Measurements from ENCODE around the gene ARHGAP6.
"Not testable (repeated sequence)": the region's sequence is repeated elsewhere in the genome, so short reads cannot be mapped to it uniquely, and the experiment has no call there.

The ARHGAP6 gene

DNA sequence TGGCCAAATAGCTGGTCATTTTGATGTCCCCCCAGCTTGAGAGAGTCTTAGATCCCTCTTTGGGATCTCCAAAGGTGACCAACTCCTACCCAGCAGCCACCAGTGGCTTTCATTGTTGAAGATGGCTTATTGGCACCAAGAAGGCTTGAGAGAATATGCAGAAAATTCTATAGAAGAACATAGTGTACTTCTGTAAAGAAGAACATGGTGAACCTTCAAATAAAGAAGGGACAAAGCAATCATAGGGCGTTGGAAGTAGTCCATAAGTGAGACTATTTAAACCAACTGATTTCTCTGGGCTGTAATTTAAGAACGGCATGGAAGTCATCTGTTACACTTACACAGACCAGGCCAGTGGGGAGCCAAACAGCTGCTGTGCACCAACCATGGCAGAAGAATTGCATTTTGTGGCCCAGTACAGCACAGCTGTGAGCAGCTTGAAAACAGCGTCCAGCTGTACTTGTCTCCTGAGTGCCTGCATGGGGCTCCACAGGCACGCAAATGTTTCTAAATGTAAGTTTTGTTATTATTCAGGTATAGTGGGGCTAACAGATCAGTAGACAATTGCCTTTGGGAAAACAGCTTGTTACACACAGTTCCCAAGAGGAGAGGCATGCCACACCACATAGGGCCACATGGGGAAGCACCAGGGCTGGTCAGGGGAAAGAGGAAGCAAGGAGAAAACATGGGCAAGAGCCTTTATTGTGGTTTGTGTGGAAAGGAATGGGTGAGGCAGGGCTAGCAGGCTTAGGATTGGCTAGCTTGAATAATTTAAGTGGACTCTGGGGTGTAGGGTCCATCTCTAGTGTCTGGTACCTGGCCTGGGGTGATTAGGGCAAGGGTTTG, 125.0 kb downstream of the ARHGAP6 start:
- Mint-ChIP-seq H3K36me3 (ENCODE audit: low read depth) (no peaks in the 10 kb centered on the region), H3K9me3 (no peaks in the 10 kb centered on the region), H3K4me1 (ENCODE audit: low read depth) (no peaks in the 10 kb centered on the region), H3K27ac (no peak overlapping the region), H3K4me3 (no peak overlapping the region), H3K27me3 (no peaks in the 10 kb centered on the region)
- intact Hi-C loops (cut with micrococcal nuclease), result no loop called here

DNA sequence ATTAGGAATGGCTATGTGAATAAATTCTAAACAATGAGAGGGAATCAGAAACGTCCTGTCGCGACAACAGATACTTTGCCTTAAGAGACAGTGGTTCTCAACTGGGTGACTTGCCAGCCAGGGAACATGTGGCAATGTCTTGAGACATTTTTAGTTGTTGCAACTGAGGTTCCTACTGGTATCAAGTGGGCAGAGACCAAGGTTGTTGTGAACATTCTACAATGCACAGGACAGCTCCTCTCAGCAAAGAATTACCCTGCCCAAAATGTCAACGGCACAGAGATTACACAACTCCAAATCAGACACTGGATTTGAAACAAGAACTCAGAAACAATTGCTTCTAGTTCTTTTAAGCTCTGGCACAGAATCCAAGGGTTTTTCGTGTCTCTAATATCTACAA, 128.6 kb downstream of the ARHGAP6 start:
- H3K27ac Mint-ChIP-seq, result no peak overlapping the region
- no peaks in the 10 kb centered on the region for H3K4me1 Mint-ChIP-seq (ENCODE audit: low read depth)
- H3K27me3 Mint-ChIP-seq, result peaks cover 2% of the 10 kb centered on the region
- no peak overlapping the region for H3K4me3 Mint-ChIP-seq
- no peaks in the 10 kb centered on the region for H3K9me3 Mint-ChIP-seq
- intact Hi-C loops (cut with micrococcal nuclease), result loop anchor here (10.0 kb wide), 1 partner anchor 368 kb away; no protein-coding TSS in a partner anchor
- no peaks in the 10 kb centered on the region for H3K36me3 Mint-ChIP-seq (ENCODE audit: low read depth)

DNA sequence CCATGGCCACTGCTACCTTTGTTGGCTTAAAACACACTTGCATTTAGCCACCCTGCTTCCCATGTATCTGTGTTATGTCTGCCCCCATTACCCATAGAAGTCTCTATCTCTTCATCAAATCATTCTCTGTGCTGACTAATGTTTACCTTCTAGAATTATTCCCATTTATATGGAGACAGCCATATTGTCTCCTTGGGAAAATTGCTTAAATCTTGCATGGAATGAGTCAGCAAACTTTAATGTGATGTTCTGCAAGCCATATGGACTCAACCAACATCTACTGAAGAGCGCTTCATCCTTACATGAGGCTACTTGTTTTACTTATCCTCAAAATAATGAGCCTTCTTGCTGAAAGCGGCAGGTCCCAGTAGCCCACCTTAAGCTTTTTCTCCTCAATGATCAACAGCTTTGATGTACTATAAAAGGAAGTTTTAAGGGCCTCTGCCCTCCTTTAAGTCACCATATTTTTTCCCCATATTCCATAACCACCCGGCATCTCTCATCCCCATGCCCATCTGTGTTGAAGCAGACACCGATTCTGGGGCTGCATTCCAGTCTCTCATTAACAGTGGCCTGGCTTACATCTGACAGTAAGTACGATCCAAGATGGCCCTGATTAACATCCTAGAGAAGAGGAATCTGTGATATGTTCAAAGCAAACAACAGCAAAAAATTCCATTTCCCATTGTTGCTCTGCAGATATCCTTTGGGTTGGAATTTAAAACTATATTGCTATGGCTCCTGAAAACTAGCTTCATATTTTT, 130.4 kb downstream of the ARHGAP6 start:
- H3K4me3 Mint-ChIP-seq, result no peak overlapping the region
- no peaks in the 10 kb centered on the region for H3K9me3 Mint-ChIP-seq
- intact Hi-C loops (cut with micrococcal nuclease), result loop anchor here (10.0 kb wide), 1 partner anchor 369 kb away; no protein-coding TSS in a partner anchor
- H3K27ac Mint-ChIP-seq, result no peak overlapping the region
- no peaks in the 10 kb centered on the region for H3K4me1 Mint-ChIP-seq (ENCODE audit: low read depth)
- H3K27me3 Mint-ChIP-seq, result peaks cover 2% of the 10 kb centered on the region
- no peaks in the 10 kb centered on the region for H3K36me3 Mint-ChIP-seq (ENCODE audit: low read depth)

DNA sequence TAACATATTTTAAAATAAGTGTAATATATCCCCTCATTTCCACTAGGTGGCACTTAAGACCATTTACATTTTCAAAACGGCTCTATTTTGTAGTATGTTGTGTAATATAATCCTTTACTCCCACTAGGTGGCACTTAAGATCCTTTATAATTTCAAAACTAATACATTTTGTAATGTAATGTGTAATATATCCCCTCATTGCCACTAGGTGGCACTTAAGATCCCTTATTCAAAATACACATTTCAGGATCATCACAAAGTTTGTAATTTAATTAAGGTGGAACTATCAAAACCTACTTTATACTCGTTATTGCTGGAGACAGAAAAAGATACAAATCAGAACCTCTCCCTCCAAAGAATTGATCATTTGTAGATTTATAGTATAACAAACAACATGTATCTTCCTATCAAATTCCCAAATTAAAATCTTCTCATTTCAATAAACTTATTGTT, 132.5 kb downstream of the ARHGAP6 start:
- Mint-ChIP-seq H3K9me3 (no peaks in the 10 kb centered on the region), H3K27ac (no peak overlapping the region), H3K4me3 (no peak overlapping the region), H3K36me3 (ENCODE audit: low read depth) (no peaks in the 10 kb centered on the region), H3K27me3 (peaks cover 2% of the 10 kb centered on the region), H3K4me1 (ENCODE audit: low read depth) (no peaks in the 10 kb centered on the region)
- intact Hi-C loops (cut with micrococcal nuclease), result loop anchor here (1.0 to 10.0 kb wide), 2 partner anchors 237 to 372 kb away; no protein-coding TSS in a partner anchor

DNA sequence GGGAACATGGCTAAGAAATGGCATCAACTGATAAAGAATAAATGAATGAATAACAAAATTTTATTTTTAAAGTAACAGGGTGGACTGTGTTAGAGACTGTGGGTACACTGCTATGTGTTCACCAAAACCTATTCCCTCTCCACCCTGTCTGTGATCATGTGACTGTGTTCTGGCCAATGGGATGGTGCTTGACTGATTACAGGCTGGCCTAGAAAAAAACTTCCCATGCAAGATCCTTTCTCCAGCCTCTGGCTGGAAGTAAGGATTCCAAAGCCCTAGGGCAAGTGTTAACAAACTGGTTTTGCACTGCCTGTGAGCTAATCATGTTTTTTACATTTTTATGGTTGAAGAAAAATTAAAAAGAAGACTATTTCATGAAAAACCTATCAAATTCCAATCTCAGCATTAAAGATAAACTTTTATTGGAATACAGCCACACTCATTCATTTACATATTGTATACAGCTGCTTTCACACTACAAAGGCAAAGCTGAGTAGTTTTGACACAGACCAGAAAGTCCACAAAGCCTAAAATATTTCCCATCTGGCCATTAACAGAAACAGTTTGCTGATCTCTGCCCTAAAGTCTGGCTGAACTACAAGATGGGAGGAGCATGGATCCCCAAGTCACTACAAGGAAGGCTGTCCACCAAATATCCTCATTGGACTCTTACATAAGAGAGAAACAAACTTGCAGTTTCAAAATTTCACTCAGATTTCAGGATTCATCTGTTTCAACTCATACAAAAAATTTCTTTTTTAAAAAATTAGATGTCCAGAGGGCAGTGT, 133.2 kb downstream of the ARHGAP6 start:
- Mint-ChIP-seq H3K4me1 (ENCODE audit: low read depth) (no peaks in the 10 kb centered on the region), H3K27me3 (peaks cover 2% of the 10 kb centered on the region), H3K9me3 (no peaks in the 10 kb centered on the region), H3K36me3 (ENCODE audit: low read depth) (no peaks in the 10 kb centered on the region), H3K4me3 (no peak overlapping the region), H3K27ac (no peak overlapping the region)
- intact Hi-C loops (cut with micrococcal nuclease), result loop anchor here (1.0 to 10.0 kb wide), 2 partner anchors 238 to 372 kb away; no protein-coding TSS in a partner anchor

DNA sequence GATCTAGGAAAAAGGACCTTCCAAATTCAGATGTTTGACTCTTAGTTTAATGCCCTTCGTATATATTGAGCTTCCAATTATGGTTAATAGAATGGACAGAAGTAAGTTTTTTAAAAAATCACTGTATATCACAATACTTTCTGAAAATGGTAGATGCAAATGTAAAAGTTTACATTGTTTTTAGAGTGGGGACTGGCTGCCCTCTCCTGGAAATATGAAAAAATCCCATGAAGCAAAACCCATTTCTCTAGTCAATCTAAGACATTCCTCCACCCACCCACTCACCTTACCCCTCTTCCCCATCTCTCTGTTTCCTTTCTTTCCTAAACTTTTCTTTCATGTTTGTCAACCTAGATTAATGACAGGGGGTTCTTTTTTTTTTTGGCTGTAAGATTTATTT, 134.5 kb downstream of the ARHGAP6 start:
- Mint-ChIP-seq H3K27me3 (peaks cover 2% of the 10 kb centered on the region), H3K4me1 (ENCODE audit: low read depth) (no peaks in the 10 kb centered on the region), H3K27ac (no peak overlapping the region), H3K9me3 (no peaks in the 10 kb centered on the region), H3K36me3 (ENCODE audit: low read depth) (no peaks in the 10 kb centered on the region), H3K4me3 (no peak overlapping the region)
- intact Hi-C loops (cut with micrococcal nuclease), result loop anchor here (2.0 to 10.0 kb wide), 2 partner anchors 374 to 386 kb away; no protein-coding TSS in a partner anchor

DNA sequence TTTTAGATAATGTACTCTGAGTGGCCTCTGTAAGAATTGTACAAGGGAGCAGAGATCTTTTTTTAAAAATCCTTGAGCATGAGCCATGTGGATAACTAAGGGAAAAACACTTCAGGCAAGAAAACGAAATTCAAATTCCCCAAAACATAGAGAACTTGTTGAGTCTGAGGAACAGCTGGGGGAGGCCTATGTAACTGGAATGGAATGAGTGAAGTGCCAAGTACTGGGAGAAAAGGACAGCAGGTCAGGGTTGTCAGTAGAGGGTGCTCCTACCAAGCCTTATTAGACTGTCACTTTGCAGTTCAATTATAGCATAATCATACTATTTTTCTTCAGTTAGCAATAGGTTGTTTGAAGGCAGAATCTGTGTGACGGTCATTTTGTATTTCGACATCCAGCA, 135.1 kb downstream of the ARHGAP6 start:
- Mint-ChIP-seq H3K36me3 (ENCODE audit: low read depth) (no peaks in the 10 kb centered on the region), H3K27ac (no peak overlapping the region), H3K4me3 (no peak overlapping the region), H3K4me1 (ENCODE audit: low read depth) (no peaks in the 10 kb centered on the region), H3K27me3 (peaks cover 2% of the 10 kb centered on the region), H3K9me3 (no peaks in the 10 kb centered on the region)
- intact Hi-C loops (cut with micrococcal nuclease), result loop anchor here (2.0 to 10.0 kb wide), 2 partner anchors 374 to 386 kb away; no protein-coding TSS in a partner anchor

DNA sequence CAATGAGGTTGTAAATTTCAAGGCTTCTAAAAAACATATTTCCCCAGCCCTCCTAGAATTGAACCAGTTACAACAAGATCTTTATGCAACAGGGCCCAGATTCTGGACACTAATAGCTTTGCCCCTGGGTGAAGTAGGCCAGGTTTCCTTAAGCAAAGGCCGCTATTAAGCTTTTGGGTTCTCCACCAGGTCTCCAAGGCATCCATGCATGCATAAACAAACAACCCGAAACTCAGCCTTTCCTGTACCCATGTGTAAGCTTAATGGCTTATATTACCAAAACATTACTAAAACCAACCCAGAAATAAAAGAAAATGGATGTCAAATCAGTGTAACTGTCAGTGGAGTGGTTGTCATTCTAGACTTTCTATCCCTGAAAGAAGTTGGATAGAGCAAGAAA, 137.1 kb downstream of the ARHGAP6 start:
- Mint-ChIP-seq H3K36me3 (ENCODE audit: low read depth) (no peaks in the 10 kb centered on the region), H3K27ac (no peak overlapping the region), H3K27me3 (no peaks in the 10 kb centered on the region), H3K9me3 (no peaks in the 10 kb centered on the region), H3K4me1 (ENCODE audit: low read depth) (no peaks in the 10 kb centered on the region), H3K4me3 (no peak overlapping the region)
- intact Hi-C loops (cut with micrococcal nuclease), result no loop called here

DNA sequence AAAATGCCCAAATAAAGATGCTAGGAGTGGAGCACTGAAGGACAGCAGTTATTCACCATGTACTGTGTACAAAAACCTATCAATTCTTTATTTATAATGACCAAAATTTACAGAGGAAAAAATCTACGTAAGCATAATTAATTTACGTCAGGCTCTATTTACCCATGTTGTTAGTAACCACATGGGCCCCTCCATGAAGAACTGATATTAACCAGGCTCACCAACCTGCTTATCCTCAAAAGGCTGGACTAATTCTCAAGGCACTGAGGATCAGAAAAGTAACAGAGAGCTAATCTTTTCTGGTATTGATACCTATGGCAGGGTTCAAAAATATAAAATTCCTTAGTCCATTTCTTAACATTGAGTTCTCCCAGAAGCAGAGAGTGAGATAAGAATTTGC, 140.0 kb downstream of the ARHGAP6 start:
- intact Hi-C loops (cut with micrococcal nuclease), result no loop called here

DNA sequence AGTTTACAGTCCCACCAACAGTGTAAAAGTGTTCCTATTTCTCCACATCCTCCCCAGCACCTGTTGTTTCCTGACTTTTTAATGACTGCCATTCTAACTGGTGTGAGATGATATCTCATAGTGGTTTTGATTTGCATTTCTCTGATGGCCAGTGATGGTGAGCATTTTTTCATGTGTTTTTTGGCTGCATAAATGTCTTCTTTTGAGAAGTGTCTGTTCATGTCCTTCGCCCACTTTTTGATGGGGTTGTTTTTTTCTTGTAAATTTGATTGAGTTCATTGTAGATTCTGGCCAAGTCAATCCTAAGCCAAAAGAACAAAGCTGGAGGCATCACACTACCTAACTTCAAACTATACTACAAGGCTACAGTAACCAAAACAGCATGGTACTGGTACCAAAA, 146.5 kb downstream of the ARHGAP6 start:
- H3K36me3 Mint-ChIP-seq (ENCODE audit: low read depth); H3K4me3 Mint-ChIP-seq; H3K9me3 Mint-ChIP-seq; H3K27ac Mint-ChIP-seq; H3K27me3 Mint-ChIP-seq; H3K4me1 Mint-ChIP-seq (ENCODE audit: low read depth); intact Hi-C loops (cut with micrococcal nuclease): not testable (repeated sequence)

More for the DNA sequence above, 140.0 kb downstream of the ARHGAP6 start:
- Mint-ChIP-seq H3K36me3 (ENCODE audit: low read depth) (no peaks in the 10 kb centered on the region), H3K9me3 (no peaks in the 10 kb centered on the region), H3K4me3 (no peak overlapping the region), H3K27ac (no peak overlapping the region), H3K4me1 (ENCODE audit: low read depth) (no peaks in the 10 kb centered on the region), H3K27me3 (no peaks in the 10 kb centered on the region)

DNA sequence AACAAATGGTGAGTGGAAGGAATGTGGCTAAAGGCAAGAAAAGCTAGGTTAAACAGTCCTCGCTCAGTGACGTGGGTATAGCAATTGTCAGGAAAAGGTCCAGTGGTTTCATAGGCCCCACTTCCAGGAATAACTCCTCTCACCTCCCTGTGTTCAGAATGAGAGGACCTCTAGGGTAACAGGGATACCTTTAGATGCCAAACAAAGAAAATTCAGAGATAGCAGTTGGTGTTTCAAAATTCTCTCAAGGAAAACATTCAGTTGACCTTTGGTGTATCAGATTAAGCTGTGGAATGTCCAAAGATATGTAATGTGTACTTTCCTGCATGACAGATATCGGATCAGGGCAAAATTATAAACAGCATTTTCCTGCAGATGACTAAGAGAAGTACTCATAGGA, 155.9 kb downstream of the ARHGAP6 start:
- no peak overlapping the region for H3K27ac Mint-ChIP-seq
- H3K27me3 Mint-ChIP-seq, result no peaks in the 10 kb centered on the region
- H3K4me3 Mint-ChIP-seq, result no peak overlapping the region
- intact Hi-C loops (cut with micrococcal nuclease), result no loop called here
- no peaks in the 10 kb centered on the region for H3K9me3 Mint-ChIP-seq
- H3K36me3 Mint-ChIP-seq (ENCODE audit: low read depth), result no peaks in the 10 kb centered on the region
- no peaks in the 10 kb centered on the region for H3K4me1 Mint-ChIP-seq (ENCODE audit: low read depth)

DNA sequence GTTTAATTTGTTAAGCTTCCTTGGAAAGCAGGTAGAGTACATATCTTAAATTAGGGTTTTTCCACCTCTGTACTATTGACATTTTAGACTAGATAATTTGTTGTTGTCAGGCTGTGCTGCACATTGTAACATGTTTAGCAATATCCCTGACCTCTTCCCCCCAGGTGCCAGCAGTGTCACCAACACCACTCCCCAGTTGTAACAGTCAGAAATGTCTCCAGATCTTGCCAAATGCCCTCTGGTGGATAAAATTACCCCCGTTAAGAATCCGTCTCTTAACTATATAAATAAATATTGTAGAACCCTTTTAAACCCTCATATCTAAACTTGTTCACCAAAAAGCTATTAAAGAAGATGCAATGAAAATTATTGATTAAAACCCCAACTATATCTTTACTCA, 161.5 kb downstream of the ARHGAP6 start:
- Mint-ChIP-seq H3K36me3 (ENCODE audit: low read depth) (no peaks in the 10 kb centered on the region), H3K27me3 (no peaks in the 10 kb centered on the region)

DNA sequence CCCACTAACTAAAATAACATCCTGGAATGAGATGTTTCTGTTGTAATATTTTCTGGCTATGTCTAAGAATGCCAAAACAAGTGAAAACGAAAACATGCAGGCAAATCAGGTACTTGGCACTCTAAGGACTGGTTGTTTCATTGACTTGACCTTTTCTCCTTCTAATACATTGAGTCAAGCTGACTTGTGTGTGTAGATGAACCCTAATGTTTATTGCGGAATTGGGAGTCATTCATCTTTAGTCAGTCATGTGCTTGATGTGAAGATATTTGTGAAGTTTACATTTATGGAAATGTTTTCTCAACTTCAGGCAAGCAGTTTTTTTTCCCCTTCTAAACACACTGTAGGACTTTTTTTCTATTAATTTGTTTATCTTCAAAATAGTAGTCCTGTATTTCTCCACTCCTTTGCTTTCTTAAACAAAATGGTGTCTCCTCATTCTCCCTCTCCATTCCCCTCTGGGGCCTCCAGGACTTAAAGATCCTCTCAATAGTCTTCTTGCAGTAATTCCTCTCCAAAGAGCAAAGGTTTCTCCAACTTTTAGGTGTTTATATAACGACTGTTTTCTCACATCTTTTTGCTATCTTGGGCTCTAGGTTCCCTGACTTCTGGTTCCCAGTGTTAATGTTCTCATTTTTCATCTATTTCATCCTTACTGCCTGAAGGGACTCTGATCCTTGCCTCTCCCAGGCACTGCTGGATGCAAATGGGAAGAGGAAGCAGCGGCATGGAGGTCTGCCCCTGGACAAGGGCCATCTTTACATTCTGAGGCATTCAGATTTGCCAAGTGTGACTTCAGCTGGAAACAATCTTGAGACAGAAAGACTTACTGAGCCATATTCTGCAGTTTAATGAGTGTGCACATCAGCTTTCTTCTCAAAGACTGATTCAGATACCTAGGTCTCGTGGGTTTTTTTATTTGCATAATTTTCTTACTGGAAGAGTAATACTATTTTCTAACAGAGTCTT, 166.4 kb downstream of the ARHGAP6 start:
- Mint-ChIP-seq H3K36me3 (ENCODE audit: low read depth) (no peaks in the 10 kb centered on the region), H3K4me1 (ENCODE audit: low read depth) (no peaks in the 10 kb centered on the region), H3K4me3 (no peak overlapping the region), H3K27ac (no peak overlapping the region), H3K9me3 (no peaks in the 10 kb centered on the region), H3K27me3 (no peaks in the 10 kb centered on the region)
- intact Hi-C loops (cut with micrococcal nuclease), result no loop called here

More for the DNA sequence above, 161.5 kb downstream of the ARHGAP6 start:
- no peaks in the 10 kb centered on the region for H3K4me1 Mint-ChIP-seq (ENCODE audit: low read depth)
- H3K27ac Mint-ChIP-seq, result no peak overlapping the region
- no peak overlapping the region for H3K4me3 Mint-ChIP-seq
- intact Hi-C loops (cut with micrococcal nuclease), result no loop called here
- no peaks in the 10 kb centered on the region for H3K9me3 Mint-ChIP-seq

Data from dendritic cell treated with granulocyte-macrophage colony-stimulating factor and Interleukin-4, amounts not matched to agents 40 ng/mL and 50 ng/mL, for 4 days (primary cell).